ENCODE measurements around the gene PCDHB5. TPM values are rescaled to one million over a fixed set of nuclear protein-coding genes. Genes with fewer than 3 reads are reported as not detected.
"Not testable (repeated sequence)": the region's sequence is repeated elsewhere in the genome, so short reads cannot be mapped to it uniquely, and the experiment has no call there.

PCDHB5 gene
- total and polyA plus RNA-seq, 9 of the 15 experiments (the other 6 are each of a cell fraction or from before 2014, with no cell fraction given), result not detected

DNA sequence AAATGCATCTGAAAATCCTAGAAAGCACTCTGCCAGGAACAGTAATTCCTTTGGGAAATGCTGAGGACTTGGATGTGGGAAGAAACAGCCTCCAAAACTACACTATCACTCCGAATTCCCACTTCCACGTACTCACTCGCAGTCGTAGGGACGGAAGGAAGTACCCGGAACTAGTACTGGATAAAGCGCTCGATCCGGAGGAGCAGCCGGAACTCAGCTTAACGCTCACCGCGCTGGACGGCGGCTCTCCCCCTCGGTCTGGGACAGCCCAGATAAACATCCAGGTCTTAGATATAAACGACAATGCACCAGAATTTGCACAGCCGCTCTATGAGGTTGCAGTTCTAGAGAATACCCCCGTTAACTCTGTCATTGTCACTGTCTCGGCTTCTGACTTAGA, 33.9 kb upstream of the PCDHB5 start (continued):
- TF ChIP-seq, protein P1, sequence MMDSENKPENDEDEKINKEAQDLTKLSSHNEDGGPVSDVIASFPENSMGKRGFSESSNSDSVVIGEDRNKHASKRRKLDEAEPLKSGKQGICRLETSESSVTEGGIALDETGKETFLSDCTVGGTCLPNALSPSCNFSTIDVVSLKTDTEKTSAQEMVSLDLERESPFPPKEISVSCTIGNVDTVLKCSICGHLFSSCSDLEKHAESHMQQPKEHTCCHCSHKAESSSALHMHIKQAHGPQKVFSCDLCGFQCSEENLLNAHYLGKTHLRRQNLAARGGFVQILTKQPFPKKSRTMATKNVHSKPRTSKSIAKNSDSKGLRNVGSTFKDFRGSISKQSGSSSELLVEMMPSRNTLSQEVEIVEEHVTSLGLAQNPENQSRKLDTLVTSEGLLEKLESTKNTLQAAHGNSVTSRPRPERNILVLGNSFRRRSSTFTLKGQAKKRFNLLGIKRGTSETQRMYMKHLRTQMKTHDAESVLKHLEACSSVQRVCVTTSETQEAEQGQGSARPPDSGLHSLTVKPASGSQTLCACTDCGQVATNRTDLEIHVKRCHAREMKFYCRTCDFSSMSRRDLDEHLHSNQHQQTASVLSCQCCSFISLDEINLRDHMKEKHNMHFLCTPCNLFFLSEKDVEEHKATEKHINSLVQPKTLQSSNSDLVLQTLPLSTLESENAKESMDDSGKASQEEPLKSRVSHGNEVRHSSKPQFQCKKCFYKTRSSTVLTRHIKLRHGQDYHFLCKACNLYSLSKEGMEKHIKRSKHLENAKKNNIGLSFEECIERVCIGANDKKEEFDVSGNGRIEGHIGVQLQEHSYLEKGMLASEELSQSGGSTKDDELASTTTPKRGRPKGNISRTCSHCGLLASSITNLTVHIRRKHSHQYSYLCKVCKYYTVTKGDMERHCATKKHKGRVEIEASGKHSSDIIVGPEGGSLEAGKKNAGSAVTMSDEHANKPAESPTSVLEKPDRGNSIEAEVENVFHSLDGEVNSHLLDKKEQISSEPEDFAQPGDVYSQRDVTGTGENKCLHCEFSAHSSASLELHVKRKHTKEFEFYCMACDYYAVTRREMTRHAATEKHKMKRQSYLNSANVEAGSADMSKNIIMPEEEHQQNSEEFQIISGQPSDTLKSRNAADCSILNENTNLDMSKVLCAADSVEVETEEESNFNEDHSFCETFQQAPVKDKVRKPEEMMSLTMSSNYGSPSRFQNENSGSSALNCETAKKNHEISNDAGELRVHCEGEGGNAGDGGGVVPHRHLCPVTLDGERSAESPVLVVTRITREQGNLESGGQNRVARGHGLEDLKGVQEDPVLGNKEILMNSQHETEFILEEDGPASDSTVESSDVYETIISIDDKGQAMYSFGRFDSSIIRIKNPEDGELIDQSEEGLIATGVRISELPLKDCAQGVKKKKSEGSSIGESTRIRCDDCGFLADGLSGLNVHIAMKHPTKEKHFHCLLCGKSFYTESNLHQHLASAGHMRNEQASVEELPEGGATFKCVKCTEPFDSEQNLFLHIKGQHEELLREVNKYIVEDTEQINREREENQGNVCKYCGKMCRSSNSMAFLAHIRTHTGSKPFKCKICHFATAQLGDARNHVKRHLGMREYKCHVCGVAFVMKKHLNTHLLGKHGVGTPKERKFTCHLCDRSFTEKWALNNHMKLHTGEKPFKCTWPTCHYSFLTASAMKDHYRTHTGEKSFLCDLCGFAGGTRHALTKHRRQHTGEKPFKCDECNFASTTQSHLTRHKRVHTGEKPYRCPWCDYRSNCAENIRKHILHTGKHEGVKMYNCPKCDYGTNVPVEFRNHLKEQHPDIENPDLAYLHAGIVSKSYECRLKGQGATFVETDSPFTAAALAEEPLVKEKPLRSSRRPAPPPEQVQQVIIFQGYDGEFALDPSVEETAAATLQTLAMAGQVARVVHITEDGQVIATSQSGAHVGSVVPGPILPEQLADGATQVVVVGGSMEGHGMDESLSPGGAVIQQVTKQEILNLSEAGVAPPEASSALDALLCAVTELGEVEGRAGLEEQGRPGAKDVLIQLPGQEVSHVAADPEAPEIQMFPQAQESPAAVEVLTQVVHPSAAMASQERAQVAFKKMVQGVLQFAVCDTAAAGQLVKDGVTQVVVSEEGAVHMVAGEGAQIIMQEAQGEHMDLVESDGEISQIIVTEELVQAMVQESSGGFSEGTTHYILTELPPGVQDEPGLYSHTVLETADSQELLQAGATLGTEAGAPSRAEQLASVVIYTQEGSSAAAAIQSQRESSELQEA (IDR thresholded peaks at IDR 0.05; ENCODE audit: low read depth), result no peak

DNA sequence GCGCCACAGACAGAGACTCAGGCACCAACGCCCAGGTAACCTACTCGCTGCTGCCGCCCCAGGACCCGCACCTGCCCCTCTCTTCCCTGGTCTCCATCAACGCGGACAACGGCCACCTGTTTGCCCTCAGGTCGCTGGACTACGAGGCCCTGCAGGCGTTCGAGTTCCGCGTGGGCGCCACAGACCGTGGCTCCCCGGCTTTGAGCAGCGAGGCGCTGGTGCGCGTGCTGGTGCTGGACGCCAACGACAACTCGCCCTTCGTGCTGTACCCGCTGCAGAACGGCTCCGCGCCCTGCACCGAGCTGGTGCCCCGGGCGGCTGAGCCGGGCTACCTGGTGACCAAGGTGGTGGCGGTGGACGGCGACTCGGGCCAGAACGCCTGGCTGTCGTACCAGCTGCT, 32.9 kb upstream of the PCDHB5 start:
- H3K4me3 ChIP-seq; H3K27me3 ChIP-seq (ENCODE audit: control insufficient read depth in 2 of 2, insufficient read depth in 2 of 2, low read length in 2 of 2); H4K20me1 ChIP-seq (replicated peaks; ENCODE audit: control insufficient read depth, insufficient read depth, low read length); ATAC-seq; H3K36me3 ChIP-seq (ENCODE audit: control insufficient read depth, insufficient read depth, low read length); H3K27ac ChIP-seq (ENCODE audit: extremely low read depth, low read depth, low read length); H3K9me1 ChIP-seq (ENCODE audit: control insufficient read depth, insufficient read depth, low read length); intact Hi-C loops (cut with micrococcal nuclease); BruUV-seq (replicated peaks); CTCF ChIA-PET (ENCODE audit: low intra/inter-chr PET ratio); H3K4me2 ChIP-seq (ENCODE audit: insufficient read depth, low read length); FAIRE-seq; H3K4me1 ChIP-seq (replicated peaks in 1 of 2; ENCODE audit: control insufficient read depth in 2 of 2, insufficient read depth in 2 of 2, low read length in 2 of 2); POLR2A ChIA-PET; H2AFZ ChIP-seq (ENCODE audit: low read depth, low read length); DNase-seq (ENCODE audit: extremely low read depth in 1 of 4, low spot score in 3 of 4); in situ Hi-C loops (cut with MboI); H3K9me3 ChIP-seq (replicated peaks; ENCODE audit: control insufficient read depth, insufficient read depth, low read depth, low read length); H3K79me2 ChIP-seq (ENCODE audit: control insufficient read depth, insufficient read depth, low read length); H3K9ac ChIP-seq (ENCODE audit: insufficient read depth in 1 of 2, low read depth in 2 of 2, low read length in 2 of 2): not testable (repeated sequence)
- 2% methylated on average over 11 of the region's 39 CpGs for WGBS (ENCODE audit: insufficient coverage, low coverage, missing lambda C conversion rate)

DNA sequence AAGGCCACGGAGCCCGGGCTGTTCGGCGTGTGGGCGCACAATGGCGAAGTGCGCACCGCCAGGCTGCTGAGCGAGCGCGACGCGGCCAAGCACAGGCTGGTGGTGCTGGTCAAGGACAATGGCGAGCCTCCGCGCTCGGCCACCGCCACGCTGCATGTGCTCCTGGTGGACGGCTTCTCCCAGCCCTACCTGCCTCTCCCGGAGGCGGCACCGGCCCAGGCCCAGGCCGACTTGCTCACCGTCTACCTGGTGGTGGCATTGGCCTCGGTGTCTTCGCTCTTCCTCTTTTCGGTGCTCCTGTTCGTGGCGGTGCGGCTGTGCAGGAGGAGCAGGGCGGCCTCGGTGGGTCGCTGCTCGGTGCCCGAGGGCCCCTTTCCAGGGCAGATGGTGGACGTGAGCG, 32.5 kb upstream of the PCDHB5 start:
- intact Hi-C loops (cut with micrococcal nuclease); H3K79me2 ChIP-seq (ENCODE audit: control insufficient read depth, insufficient read depth, low read length); H4K20me1 ChIP-seq (replicated peaks; ENCODE audit: control insufficient read depth, insufficient read depth, low read length); H3K4me1 ChIP-seq (replicated peaks in 1 of 2; ENCODE audit: control insufficient read depth in 2 of 2, insufficient read depth in 2 of 2, low read length in 2 of 2); in situ Hi-C loops (cut with MboI); H3K27me3 ChIP-seq (ENCODE audit: control insufficient read depth in 2 of 2, insufficient read depth in 2 of 2, low read length in 2 of 2); DNase-seq (ENCODE audit: extremely low read depth in 1 of 4, low spot score in 3 of 4); H3K9me3 ChIP-seq (replicated peaks; ENCODE audit: control insufficient read depth, insufficient read depth, low read depth, low read length); H3K9ac ChIP-seq (ENCODE audit: insufficient read depth in 1 of 2, low read depth in 2 of 2, low read length in 2 of 2); H3K36me3 ChIP-seq (ENCODE audit: control insufficient read depth, insufficient read depth, low read length); FAIRE-seq; CTCF ChIA-PET (ENCODE audit: low intra/inter-chr PET ratio); H3K4me3 ChIP-seq; H2AFZ ChIP-seq (ENCODE audit: low read depth, low read length); H3K9me1 ChIP-seq (ENCODE audit: control insufficient read depth, insufficient read depth, low read length); POLR2A ChIA-PET; H3K27ac ChIP-seq (ENCODE audit: extremely low read depth, low read depth, low read length); H3K4me2 ChIP-seq (ENCODE audit: insufficient read depth, low read length); BruUV-seq (replicated peaks); ATAC-seq: not testable (repeated sequence)
- WGBS (ENCODE audit: insufficient coverage, low coverage, missing lambda C conversion rate), result 4% methylated on average over 14 of the region's 38 CpGs
